Measurements from ENCODE around the gene FBXL19.

DNA sequence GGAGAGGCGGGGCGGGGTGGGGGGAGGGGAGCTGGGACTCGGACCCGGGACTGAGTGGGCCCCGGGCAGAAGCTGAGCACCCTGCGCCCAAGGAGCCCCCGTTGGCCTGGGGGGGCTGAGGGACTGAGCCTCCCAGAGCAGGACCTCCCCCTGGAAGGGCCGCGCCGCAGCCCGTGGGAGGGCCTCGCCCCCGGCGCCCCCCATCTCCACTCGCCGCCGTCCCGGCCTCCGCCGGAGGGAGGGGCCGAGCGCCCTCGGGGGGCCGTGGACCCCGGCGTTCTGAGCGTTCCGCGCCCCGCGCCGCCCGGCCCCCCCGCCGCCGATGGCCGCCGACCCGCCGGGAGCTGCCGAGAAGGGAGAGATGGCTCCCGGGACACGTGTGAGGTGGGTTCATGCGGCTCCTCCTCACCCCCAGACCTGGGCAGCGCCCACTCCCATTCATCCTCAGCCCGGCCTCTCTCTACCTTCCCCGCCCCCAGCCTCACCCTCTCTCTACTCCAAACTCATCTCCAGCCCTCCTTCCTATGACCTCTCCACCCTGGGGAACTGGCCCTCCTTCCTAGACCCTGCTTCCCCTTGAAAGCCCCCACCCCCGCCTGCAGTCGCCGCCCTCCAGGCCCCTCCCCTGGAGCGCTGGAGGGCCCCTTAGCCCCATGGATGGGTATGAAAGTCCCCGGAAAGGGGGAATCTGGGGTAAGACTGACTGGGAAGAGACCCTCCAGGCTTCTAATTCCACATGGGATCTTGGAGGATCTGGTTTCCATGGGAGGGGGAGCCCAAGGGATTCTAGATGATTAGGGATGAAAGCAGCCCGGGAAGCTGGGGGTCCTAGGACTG is 922 bp downstream of the FBXL19 start:
- TF ChIP-seq, protein P1, sequence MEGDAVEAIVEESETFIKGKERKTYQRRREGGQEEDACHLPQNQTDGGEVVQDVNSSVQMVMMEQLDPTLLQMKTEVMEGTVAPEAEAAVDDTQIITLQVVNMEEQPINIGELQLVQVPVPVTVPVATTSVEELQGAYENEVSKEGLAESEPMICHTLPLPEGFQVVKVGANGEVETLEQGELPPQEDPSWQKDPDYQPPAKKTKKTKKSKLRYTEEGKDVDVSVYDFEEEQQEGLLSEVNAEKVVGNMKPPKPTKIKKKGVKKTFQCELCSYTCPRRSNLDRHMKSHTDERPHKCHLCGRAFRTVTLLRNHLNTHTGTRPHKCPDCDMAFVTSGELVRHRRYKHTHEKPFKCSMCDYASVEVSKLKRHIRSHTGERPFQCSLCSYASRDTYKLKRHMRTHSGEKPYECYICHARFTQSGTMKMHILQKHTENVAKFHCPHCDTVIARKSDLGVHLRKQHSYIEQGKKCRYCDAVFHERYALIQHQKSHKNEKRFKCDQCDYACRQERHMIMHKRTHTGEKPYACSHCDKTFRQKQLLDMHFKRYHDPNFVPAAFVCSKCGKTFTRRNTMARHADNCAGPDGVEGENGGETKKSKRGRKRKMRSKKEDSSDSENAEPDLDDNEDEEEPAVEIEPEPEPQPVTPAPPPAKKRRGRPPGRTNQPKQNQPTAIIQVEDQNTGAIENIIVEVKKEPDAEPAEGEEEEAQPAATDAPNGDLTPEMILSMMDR (IDR thresholded peaks at IDR 0.05; ENCODE audit: insufficient read depth, low read length, poor library complexity, severe bottlenecking): no peak
- no peak for TF ChIP-seq EZH2phosphoT487 (conservative IDR thresholded peaks at IDR 0.05; ENCODE audit: low read length)

Data from SU-DHL-6 (cell line).